Raji (cell line): ENCODE data around the gene NWD2.

Experiments
- POLR2A ChIP-seq: IDR thresholded peaks from 2 replicates; pipeline ENCODE4 v1.6.1; 2011; ENCODE audit warnings: low read depth, low read length, control low read depth; ENCODE audit not compliant: insufficient read depth

The NWD2 gene

DNA sequence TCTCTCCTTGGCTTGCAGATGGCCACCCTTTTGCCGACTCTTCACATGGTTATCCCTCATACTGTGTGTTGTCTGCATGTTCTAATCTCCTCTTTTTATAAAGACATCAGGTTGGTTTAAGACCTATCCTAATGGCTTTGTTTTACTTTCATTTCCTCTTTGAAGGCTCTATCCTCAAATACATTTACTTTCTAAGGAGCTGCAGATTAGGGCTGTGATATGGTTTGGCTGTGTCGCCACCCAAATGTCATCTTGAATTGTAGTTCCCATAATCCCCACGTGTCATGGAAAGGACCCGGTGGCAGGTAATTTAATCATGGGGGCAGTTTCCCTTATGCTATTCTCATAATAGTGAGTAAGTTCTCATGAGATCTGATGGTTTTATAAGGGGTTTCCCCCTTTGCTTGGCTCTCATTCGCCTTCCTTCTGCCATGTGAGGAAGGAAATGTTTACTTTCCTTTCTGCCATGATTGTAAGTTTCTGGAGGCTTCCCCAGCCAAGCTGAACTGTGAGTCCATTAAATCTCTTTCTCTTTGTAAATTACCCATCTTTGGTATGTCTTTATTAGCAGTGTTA is 237.1 kb downstream of the NWD2 start:
- no peak for TF ChIP-seq POLR2A

DNA sequence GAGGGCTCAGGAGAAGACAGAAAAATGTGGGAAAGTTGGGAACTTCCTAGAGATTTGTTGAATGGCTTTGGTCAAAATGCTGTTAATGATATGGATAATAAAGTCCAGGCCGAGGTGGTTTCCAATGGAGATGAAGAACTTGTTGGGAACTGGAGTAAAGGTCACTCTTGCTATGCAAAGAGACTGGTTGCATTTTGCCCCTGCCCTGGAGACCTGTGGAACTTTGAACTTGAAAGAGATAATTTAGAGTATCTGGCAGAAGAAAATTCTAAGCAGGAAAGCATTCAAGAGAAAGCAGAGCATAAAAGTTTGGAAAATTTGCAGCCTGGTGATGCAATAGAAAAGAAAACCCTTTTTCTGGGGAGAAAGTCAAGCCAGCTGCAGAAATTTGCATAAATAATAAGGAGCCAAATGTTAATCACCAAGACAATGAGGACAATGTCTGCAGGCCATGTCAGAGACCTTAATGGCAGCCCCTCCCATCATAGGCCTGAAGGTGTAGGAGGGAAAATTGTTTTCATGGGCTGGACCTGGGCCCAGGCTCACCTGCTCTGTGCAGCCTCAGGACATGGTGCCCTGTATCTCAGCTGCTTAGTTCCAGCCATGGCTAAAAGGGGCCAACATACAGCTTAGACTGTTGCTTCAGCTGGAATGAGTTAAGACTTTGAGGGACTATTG is 237.8 kb downstream of the NWD2 start:
- no peak for TF ChIP-seq POLR2A

DNA sequence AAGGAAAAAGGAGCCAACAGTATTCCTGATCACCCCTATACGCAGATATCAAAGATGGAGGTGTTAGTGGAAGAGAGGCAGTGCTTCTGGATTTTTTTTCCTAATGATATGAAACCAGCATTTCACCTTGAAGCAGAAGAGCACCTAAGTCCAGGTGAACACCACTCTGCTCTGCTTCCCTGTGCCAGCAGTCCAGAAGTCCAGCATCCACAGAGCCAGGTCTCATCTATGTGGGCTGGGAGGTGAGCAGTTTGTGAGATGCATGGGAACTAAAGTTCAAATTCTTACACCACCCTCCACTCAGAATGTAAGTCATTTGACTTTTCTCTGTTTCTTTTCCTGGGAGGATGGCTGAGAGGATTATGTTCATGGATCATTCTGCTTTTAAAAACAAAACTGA is 239.1 kb downstream of the NWD2 start:
- TF ChIP-seq POLR2A, result no peak

DNA sequence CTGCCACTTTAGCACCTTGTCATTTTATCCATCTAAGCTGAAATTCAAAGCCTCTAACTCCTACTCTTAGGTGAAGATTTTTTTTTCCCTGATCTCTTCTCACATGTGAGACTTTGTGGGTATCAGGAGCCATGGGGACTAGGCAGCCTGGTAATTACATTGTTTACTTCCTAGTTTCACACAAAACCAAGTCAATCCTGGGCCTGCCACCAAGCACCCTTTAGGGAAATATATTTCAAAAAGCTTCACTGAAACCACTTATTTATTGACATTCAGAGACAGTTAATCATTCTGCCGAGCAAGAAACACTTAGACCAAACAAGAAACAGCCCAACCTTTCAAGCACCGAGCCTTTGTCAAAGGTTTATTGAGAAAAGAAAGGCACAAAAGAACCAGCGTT is 241.6 kb downstream of the NWD2 start:
- no peak for TF ChIP-seq POLR2A

DNA sequence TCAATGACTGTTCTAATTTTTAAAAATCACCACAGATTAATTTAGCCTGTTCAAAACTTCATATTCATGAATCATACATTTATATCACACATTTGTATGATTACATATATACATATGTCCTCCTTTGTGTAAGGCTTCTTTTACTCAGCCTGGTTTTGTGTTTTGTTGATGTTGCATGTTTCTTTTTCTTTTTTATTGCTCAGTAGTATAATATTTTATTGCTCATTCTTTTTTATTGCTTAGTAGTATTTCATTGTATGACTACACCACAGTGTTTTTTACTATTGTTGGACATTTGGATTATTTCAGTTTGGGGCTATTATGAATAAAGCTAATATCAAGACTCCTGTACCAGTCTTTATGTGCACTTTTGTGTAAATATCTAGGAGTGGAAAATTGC is 243.1 kb downstream of the NWD2 start:
- no peak for TF ChIP-seq POLR2A

DNA sequence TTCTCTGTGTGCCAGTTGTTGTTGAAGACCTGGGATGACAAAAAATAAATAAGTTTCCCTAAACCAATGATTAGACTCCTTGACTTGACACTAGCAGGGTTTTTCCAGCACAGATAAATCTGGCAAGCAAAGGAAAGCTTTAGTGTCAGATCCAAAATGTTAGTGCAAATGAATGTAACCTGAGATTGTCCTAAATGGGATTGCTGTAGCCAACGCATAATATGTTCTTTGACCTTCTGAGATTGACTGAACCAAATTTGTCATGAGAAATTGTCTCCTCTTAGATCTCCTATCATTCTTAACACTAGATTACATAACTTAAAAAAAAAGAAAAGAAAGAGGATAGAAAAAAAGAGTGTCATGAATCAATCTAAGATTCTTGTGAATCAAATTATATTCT is 245.2 kb downstream of the NWD2 start:
- no peak for TF ChIP-seq POLR2A

DNA sequence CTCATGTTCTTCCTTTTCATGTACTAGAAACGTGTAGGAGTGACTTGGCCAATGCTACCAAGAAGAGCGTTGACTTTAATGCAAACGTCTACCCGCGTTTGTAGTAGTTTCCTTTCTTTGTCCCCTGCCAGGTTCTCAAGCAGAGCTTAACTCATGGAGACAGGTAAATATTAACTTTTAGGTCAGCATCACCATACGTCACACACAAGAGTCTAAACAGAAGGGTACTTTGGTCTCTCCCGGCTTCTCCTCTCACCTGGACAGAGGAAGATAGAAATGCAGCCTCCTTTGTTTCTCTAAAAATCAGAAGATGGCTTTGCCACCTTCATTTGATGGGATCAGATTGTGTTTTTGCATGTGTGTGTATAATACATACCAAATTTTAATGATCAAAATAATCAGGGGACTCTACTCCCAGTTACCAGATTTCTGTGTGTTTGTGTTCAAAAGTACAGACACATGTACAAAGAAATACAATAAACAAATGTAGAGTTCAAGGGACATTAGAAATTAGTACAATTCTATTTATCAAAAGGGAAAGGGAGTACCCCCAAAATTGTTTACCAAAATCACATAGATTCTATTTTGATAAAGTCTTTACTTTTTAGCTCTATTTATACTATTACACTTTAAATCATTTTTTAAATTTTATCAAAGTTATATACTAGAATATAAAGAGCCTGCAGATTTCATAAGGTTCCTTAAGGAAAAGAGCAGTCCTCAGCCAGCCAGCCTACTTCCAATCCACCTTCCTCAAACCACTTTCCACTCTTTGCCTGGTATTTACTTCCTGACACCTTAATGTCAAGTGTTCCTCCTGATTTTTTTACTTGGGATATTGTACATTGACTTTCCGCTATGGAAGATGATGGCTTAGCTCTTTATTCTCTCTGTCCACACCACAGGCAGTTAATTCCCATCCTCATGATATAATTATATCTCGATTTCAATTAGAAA is 246.1 kb downstream of the NWD2 start:
- TF ChIP-seq POLR2A, result no peak
